Cerebellar cortex (tissue), 1 donor: Measurements from ENCODE around the gene P4HA1.
"Not testable (repeated sequence)": the region's sequence is repeated elsewhere in the genome, so short reads cannot be mapped to it uniquely, and the experiment has no call there.

Experiments used
- DNase-seq: peaks from one replicate; pipeline ENCODE4 v3.0.0-alpha.2; 2015; ENCODE audit warnings: low spot score

The P4HA1 gene

GRCh38 chr10:73096449-73097304 is at the start of gene P4HA1:
Gene P4HA1, minus strand, starts transcription at chr10:73096866. Its CDS starts 21,983 bp downstream, at chr10:73074883.
- DNase-seq, result peak; percentile 97

GRCh38 chr10:73141603-73142002 is 44.9 kb upstream of the P4HA1 start:
- no peak for DNase-seq

- DNase-seq, result no peak
Observed at GRCh38 chr10:73139251-73139650, 42.6 kb upstream of the P4HA1 start.

- DNase-seq, result no peak
Observed at GRCh38 chr10:73136627-73137026, 40.0 kb upstream of the P4HA1 start.

- DNase-seq, result no peak
Observed at GRCh38 chr10:73134727-73135126, 38.1 kb upstream of the P4HA1 start.

GRCh38 chr10:73131913-73132686 is 35.4 kb upstream of the P4HA1 start:
- DNase-seq, result no peak

- DNase-seq, result no peak
Observed at GRCh38 chr10:73131301-73131700, 34.6 kb upstream of the P4HA1 start.

GRCh38 chr10:73126343-73126742 is 29.7 kb upstream of the P4HA1 start:
- DNase-seq, result no peak

GRCh38 chr10:73119952-73120351 is 23.3 kb upstream of the P4HA1 start:
- DNase-seq, result no peak

GRCh38 chr10:73119457-73119856 is 22.8 kb upstream of the P4HA1 start:
- DNase-seq, result no peak

GRCh38 chr10:73117976-73118743 is 21.5 kb upstream of the P4HA1 start:
- no peak for DNase-seq

GRCh38 chr10:73116017-73116416 is 19.4 kb upstream of the P4HA1 start:
- DNase-seq, result no peak

GRCh38 chr10:73113551-73113950 is 16.9 kb upstream of the P4HA1 start:
- no peak for DNase-seq

GRCh38 chr10:73112032-73112431 is 15.4 kb upstream of the P4HA1 start:
- not testable (repeated sequence) for DNase-seq

GRCh38 chr10:73110345-73110849 is 13.7 kb upstream of the P4HA1 start, which contains the start of gene NUDT13:
Gene NUDT13, plus strand, starts transcription at chr10:73110455. Its CDS starts 3,911 bp downstream, at chr10:73114366.
- DNase-seq, result peak; percentile 88

- DNase-seq, result not testable (repeated sequence)
Observed at GRCh38 chr10:73109248-73109652, 12.6 kb upstream of the P4HA1 start.

GRCh38 chr10:73106301-73106700 is 9.6 kb upstream of the P4HA1 start:
- DNase-seq, result no peak

GRCh38 chr10:73099141-73099540 is 2.5 kb upstream of the P4HA1 start:
- no peak for DNase-seq

- no peak for DNase-seq
Observed at GRCh38 chr10:73097305-73097670, 622 bp upstream of the P4HA1 start.

GRCh38 chr10:73096041-73096448 is 621 bp downstream of the P4HA1 start:
- DNase-seq, result peak; percentile 59

GRCh38 chr10:73095481-73096021 is 1.1 kb downstream of the P4HA1 start:
- DNase-seq, result peak; percentile 63

GRCh38 chr10:73094986-73095480 is 1.6 kb downstream of the P4HA1 start:
- no peak for DNase-seq
